Neuron (in vitro differentiated cells): ENCODE measurements around the gene ADAM22.

Experiments
- H2AFZ ChIP-seq: one replicate; pipeline ENCODE4 v1.6.1; 2013; ENCODE audit warnings: low read depth, mild to moderate bottlenecking, inconsistent platforms, low read length, moderate library complexity
- H3K27me3 ChIP-seq: one replicate; pipeline ENCODE4 v1.6.1; 2013; ENCODE audit warnings: low read length; ENCODE audit not compliant: insufficient read depth
- H3K36me3 ChIP-seq: one replicate; pipeline ENCODE4 v1.6.1; 2013; ENCODE audit warnings: low read length; ENCODE audit not compliant: insufficient read depth
- H3K4me1 ChIP-seq: one replicate; pipeline ENCODE4 v1.6.1; 2013; ENCODE audit warnings: low read length; ENCODE audit not compliant: insufficient read depth
- H3K4me3 ChIP-seq: 2 replicates; pipeline ENCODE4 v1.5.1; 2013; ENCODE audit warnings: mild to moderate bottlenecking, low read length, moderate library complexity
- H3K9me3 ChIP-seq: one replicate; pipeline ENCODE4 v1.6.1; 2013; ENCODE audit warnings: low read length

Gene ADAM22

GRCh38 chr7:88020953-88021665, 87.1 kb downstream of the ADAM22 start:
- no peaks in the 10 kb centered on the region for H3K27me3 ChIP-seq
- no peak overlapping the region for H2AFZ ChIP-seq
- H3K4me1 ChIP-seq = no peaks in the 10 kb centered on the region
- H3K9me3 ChIP-seq = no peaks in the 10 kb centered on the region
- no peaks in the 10 kb centered on the region for H3K36me3 ChIP-seq
- H3K4me3 ChIP-seq = no peak overlapping the region

DNA sequence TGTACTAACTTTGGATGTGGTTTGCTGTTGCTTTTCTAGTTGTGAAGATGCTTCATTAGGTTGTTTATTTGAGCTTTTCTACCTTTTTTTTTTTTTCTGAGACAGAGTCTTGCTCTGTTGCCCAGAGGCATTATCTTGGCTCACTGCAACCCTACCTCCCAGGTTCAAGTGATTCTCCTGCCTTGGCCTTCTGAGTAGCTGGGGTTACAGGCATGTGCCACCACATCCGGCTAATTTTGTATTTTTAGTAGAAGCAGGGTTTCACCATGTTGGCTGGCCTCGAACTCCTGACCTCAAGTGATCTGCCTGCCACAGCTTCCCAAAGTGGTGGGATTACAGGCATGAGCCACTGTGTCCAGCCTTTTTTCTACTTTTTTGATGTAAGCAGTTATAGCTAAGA, 93.7 kb downstream of the ADAM22 start:
- H3K4me1 ChIP-seq = no peaks in the 10 kb centered on the region
- H3K4me3 ChIP-seq = no peak overlapping the region
- no peaks in the 10 kb centered on the region for H3K27me3 ChIP-seq
- H3K36me3 ChIP-seq = no peaks in the 10 kb centered on the region
- peaks cover 5% of the 10 kb centered on the region for H3K9me3 ChIP-seq
- no peak overlapping the region for H2AFZ ChIP-seq

- Histone ChIP-seq H2AFZ (no peak overlapping the region), H3K27me3 (no peaks in the 10 kb centered on the region), H3K4me1 (no peaks in the 10 kb centered on the region), H3K4me3 (no peak overlapping the region), H3K9me3 (peaks cover 5% of the 10 kb centered on the region), H3K36me3 (no peaks in the 10 kb centered on the region)
These were observed 100.1 kb downstream of the ADAM22 start for GRCh38 chr7:88034083-88034695.

GRCh38 chr7:88037050-88037449, 103.0 kb downstream of the ADAM22 start:
- no peak overlapping the region for H3K4me3 ChIP-seq
- H3K9me3 ChIP-seq = peaks cover 1% of the 10 kb centered on the region
- H2AFZ ChIP-seq = no peak overlapping the region
- no peaks in the 10 kb centered on the region for H3K4me1 ChIP-seq
- H3K36me3 ChIP-seq = no peaks in the 10 kb centered on the region
- H3K27me3 ChIP-seq = no peaks in the 10 kb centered on the region

DNA sequence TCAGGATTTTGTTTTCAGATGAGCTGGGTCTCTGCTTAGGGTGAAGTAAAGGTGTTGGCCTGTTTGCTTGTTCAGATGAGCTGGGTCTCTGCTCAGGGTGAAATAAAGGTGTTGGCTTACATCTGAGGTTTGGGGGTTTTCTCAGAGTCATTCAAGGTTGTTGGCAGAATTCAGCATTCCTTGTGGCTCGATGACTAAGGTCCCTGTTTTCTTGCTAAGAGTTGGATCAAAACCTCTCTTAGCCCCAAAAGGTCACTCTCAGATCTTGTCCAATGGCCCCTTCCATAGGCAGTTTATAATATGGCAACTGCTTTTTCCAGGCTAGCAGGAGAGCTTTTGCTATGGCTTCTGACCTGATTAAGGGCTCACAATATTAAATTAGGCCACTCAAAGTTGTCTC, 106.6 kb downstream of the ADAM22 start:
- H3K9me3 ChIP-seq = no peaks in the 10 kb centered on the region

GRCh38 chr7:88041583-88041982, 107.5 kb downstream of the ADAM22 start:
- Histone ChIP-seq H3K36me3 (no peaks in the 10 kb centered on the region), H3K27me3 (no peaks in the 10 kb centered on the region), H2AFZ (no peak overlapping the region), H3K9me3 (no peaks in the 10 kb centered on the region), H3K4me3 (no peak overlapping the region), H3K4me1 (no peaks in the 10 kb centered on the region)

More for the DNA sequence above, 106.6 kb downstream of the ADAM22 start:
- no peaks in the 10 kb centered on the region for H3K27me3 ChIP-seq
- H2AFZ ChIP-seq = no peak overlapping the region
- no peaks in the 10 kb centered on the region for H3K4me1 ChIP-seq
- no peak overlapping the region for H3K4me3 ChIP-seq
- no peaks in the 10 kb centered on the region for H3K36me3 ChIP-seq

- H3K4me3 ChIP-seq = no peak overlapping the region
- H2AFZ ChIP-seq = no peak overlapping the region
- no peaks in the 10 kb centered on the region for H3K36me3 ChIP-seq
- H3K4me1 ChIP-seq = no peaks in the 10 kb centered on the region
- H3K27me3 ChIP-seq = no peaks in the 10 kb centered on the region
- H3K9me3 ChIP-seq = no peaks in the 10 kb centered on the region
These were observed 108.1 kb downstream of the ADAM22 start for GRCh38 chr7:88042157-88042556.

GRCh38 chr7:88042803-88043202, 108.8 kb downstream of the ADAM22 start:
- Histone ChIP-seq H3K9me3 (no peaks in the 10 kb centered on the region), H3K36me3 (no peaks in the 10 kb centered on the region), H3K4me3 (no peak overlapping the region), H3K4me1 (no peaks in the 10 kb centered on the region), H3K27me3 (no peaks in the 10 kb centered on the region), H2AFZ (no peak overlapping the region)

GRCh38 chr7:88044069-88044468, 110.0 kb downstream of the ADAM22 start:
- Histone ChIP-seq H3K4me1 (no peaks in the 10 kb centered on the region), H3K27me3 (no peaks in the 10 kb centered on the region), H2AFZ (no peak overlapping the region), H3K4me3 (no peak overlapping the region), H3K36me3 (no peaks in the 10 kb centered on the region), H3K9me3 (no peaks in the 10 kb centered on the region)

GRCh38 chr7:88046839-88047573, 113.0 kb downstream of the ADAM22 start:
- no peaks in the 10 kb centered on the region for H3K9me3 ChIP-seq
- H3K36me3 ChIP-seq = no peaks in the 10 kb centered on the region
- H3K4me3 ChIP-seq = no peak overlapping the region
- H3K4me1 ChIP-seq = no peaks in the 10 kb centered on the region
- no peaks in the 10 kb centered on the region for H3K27me3 ChIP-seq
- no peak overlapping the region for H2AFZ ChIP-seq

GRCh38 chr7:88057655-88058054, 123.6 kb downstream of the ADAM22 start:
- H3K9me3 ChIP-seq = no peaks in the 10 kb centered on the region
- no peak overlapping the region for H3K4me3 ChIP-seq
- H3K27me3 ChIP-seq = no peaks in the 10 kb centered on the region
- H3K4me1 ChIP-seq = no peaks in the 10 kb centered on the region
- H2AFZ ChIP-seq = no peak overlapping the region
- no peaks in the 10 kb centered on the region for H3K36me3 ChIP-seq

GRCh38 chr7:88062238-88062637, 128.2 kb downstream of the ADAM22 start:
- Histone ChIP-seq H3K4me1 (no peaks in the 10 kb centered on the region), H3K9me3 (no peaks in the 10 kb centered on the region), H3K27me3 (no peaks in the 10 kb centered on the region), H3K36me3 (no peaks in the 10 kb centered on the region), H2AFZ (no peak overlapping the region), H3K4me3 (no peak overlapping the region)

DNA sequence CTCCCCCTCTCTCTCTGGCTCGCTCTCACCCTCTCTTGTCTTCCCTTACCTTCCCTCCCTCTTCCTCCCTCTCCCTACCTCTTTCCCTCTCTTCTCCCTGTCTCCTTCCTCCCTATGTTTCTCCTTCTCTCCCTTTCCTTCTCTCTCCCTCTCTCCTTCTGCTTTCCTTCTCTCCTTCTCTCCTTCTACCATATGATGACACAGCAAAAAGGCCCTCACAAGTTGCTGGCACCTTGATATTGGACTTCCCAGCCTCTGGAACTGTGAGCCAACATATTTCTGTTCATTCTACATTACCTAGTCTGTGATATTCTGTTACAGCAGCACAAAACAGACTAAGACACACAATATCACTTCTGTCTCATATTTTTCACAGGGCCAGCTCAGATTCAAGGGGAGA, 135.0 kb downstream of the ADAM22 start:
- Histone ChIP-seq H3K27me3 (no peaks in the 10 kb centered on the region), H3K36me3 (no peaks in the 10 kb centered on the region), H3K9me3 (no peaks in the 10 kb centered on the region), H2AFZ (no peak overlapping the region), H3K4me1 (no peaks in the 10 kb centered on the region), H3K4me3 (no peak overlapping the region)
